A673 (cell line): Measurements from ENCODE around the gene ARPP19. TPM values are rescaled to one million over a fixed set of nuclear protein-coding genes. Genes with fewer than 3 reads are reported as not detected.

ENCODE experiments used
- BruUV-seq: library from RNA; stranded (reverse); fragments of 400-500 nt; replicated peaks from 2 replicates; lab custom pipeline; 2021; lab: Mats Ljungman, UMichigan
- CTCF ChIA-PET: fragments of 300-600 bp; sonication (Branson Sonifier 250); formaldehyde crosslinking; loops from one replicate; lab custom pipeline; 2022; ENCODE audit warnings: antibody characterized with exemption; lab: Charles Lee
- POLR2A ChIA-PET: fragments of 300-600 bp; sonication (Branson Sonifier 250); formaldehyde crosslinking; loops from one replicate; lab custom pipeline; 2022; ENCODE audit warnings: antibody characterized with exemption; ENCODE audit not compliant: low non-redundant PET; lab: Charles Lee
- DNase-seq: peaks from one replicate; pipeline ENCODE4 v3.0.0-alpha.2; 2015; ENCODE audit warnings: low spot score
- H3K27ac ChIP-seq: fragments of 200-600 bp; sonication (generic); 2 replicates; pipeline ENCODE4 v1.5.1; 2016; ENCODE audit warnings: mixed run types, low read depth, mild to moderate bottlenecking, mixed read lengths, antibody characterized with exemption, low read length; ENCODE audit not compliant: poor library complexity, severe bottlenecking
- H3K27me3 ChIP-seq: fragments of 200-600 bp; sonication (generic); replicated peaks from 2 replicates; pipeline ENCODE4 v1.6.1; 2017; ENCODE audit warnings: mixed run types, low read depth, mild to moderate bottlenecking, mixed read lengths, antibody characterized with exemption, low read length; ENCODE audit not compliant: insufficient read depth, poor library complexity
- H3K36me3 ChIP-seq: fragments of 200-600 bp; sonication (generic); 2 replicates; pipeline ENCODE4 v1.6.1; 2016; ENCODE audit warnings: mixed run types, mild to moderate bottlenecking, mixed read lengths, antibody characterized with exemption, low read length; ENCODE audit not compliant: insufficient read depth, poor library complexity, severe bottlenecking
- H3K4me1 ChIP-seq: fragments of 200-600 bp; sonication (generic); 2 replicates; pipeline ENCODE4 v1.6.1; 2017; ENCODE audit warnings: mixed run types, mild to moderate bottlenecking, mixed read lengths, antibody characterized with exemption, low read length; ENCODE audit not compliant: insufficient read depth, poor library complexity, severe bottlenecking
- H3K4me3 ChIP-seq: fragments of 200-600 bp; sonication (generic); 2 replicates; pipeline ENCODE4 v1.5.1; 2016; ENCODE audit warnings: low read depth, mixed run types, mild to moderate bottlenecking, mixed read lengths, low read length; ENCODE audit not compliant: poor library complexity, severe bottlenecking
- H3K9me3 ChIP-seq: fragments of 200-600 bp; sonication (generic); 2 replicates; pipeline ENCODE4 v1.6.1; 2016; ENCODE audit warnings: mixed run types, low read depth, mild to moderate bottlenecking, mixed read lengths, antibody characterized with exemption, low read length; ENCODE audit not compliant: poor library complexity, severe bottlenecking
- CTCF ChIP-seq: fragments of 300-800, 200-600 bp; sonication (generic); conservative IDR thresholded peaks from 2 replicates; pipeline ENCODE4 v1.5.1; 2017; ENCODE audit warnings: low read depth, mild to moderate bottlenecking, antibody characterized with exemption, low read length, moderate library complexity, mixed read lengths
- EZH2 ChIP-seq: fragments of 200-600 bp; sonication (generic); IDR thresholded peaks from 2 replicates; pipeline ENCODE4 v1.6.1; 2017; ENCODE audit warnings: borderline replicate concordance, low read depth, mild to moderate bottlenecking, mixed read lengths, antibody characterized with exemption, low read length; ENCODE audit not compliant: poor library complexity, severe bottlenecking
- intact Hi-C: fragments of 100-400 bp; cut with micrococcal nuclease; formaldehyde crosslinking; loops from one replicate; pipeline ENCODE4 v1.10.0; 2022; ENCODE audit not compliant: unreplicated experiment
- total RNA-seq: library from RNA; stranded (reverse); gene quantifications from 2 replicates; pipeline ENCODE4 v1.2.3, GENCODE V29; 2021

Gene ARPP19
- total RNA-seq, 1 experiment from 2014 or later, result 186 TPM

DNA sequence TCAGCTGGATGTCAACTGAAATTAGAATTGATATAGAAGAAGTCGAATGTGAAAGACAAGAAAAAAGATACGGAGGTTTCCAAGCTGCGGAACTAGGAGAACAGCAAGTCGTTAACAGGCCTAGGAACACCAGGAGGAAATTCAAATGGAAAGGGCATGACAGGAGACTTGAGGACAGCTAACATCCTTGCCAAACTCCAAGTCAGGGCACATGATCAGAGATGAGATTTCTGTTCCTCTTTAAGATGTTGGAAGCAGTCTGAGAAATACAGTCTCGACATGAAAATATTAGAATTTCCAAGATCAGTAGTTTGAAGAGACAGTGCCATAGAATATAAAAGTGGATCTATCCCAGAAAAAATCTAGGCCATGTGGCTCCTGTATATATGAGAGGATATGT, 45.2 kb downstream of the ARPP19 start:
- intact Hi-C loops, result no loop called here
- CTCF ChIA-PET, result no interaction called here
- BruUV-seq, result no TSS peak
- no peaks in the 10 kb centered on the region for H3K4me1 ChIP-seq
- DNase-seq, result no peak
- POLR2A ChIA-PET, result no interaction called here
- no peaks in the 10 kb centered on the region for H3K9me3 ChIP-seq
- H3K4me3 ChIP-seq, result no peak overlapping the region
- H3K27ac ChIP-seq, result no peak overlapping the region
- peaks cover 15% of the 10 kb centered on the region for H3K27me3 ChIP-seq
- H3K36me3 ChIP-seq, result no peaks in the 10 kb centered on the region
- TF ChIP-seq CTCF, result no peak
- no peak for TF ChIP-seq EZH2

GRCh38 chr15:52523192-52523591, 45.6 kb downstream of the ARPP19 start:
- Histone ChIP-seq H3K27ac (no peak overlapping the region), H3K36me3 (no peaks in the 10 kb centered on the region), H3K4me1 (no peaks in the 10 kb centered on the region), H3K27me3 (peaks cover 12% of the 10 kb centered on the region), H3K4me3 (no peak overlapping the region), H3K9me3 (no peaks in the 10 kb centered on the region)
- intact Hi-C loops, result no loop called here
- no TSS peak for BruUV-seq
- no peak for TF ChIP-seq CTCF
- no peak for TF ChIP-seq EZH2
- ChIA-PET CTCF (no interaction called here), POLR2A (no interaction called here)
- no peak for DNase-seq

GRCh38 chr15:52521682-52522081, 47.1 kb downstream of the ARPP19 start:
- no peak for TF ChIP-seq CTCF
- no peak for TF ChIP-seq EZH2
- no peaks in the 10 kb centered on the region for H3K9me3 ChIP-seq
- intact Hi-C loops, result no loop called here
- no peak overlapping the region for H3K27ac ChIP-seq
- ChIA-PET CTCF (no interaction called here), POLR2A (no interaction called here)
- no peaks in the 10 kb centered on the region for H3K4me1 ChIP-seq
- no TSS peak for BruUV-seq
- no peak for DNase-seq
- H3K27me3 ChIP-seq, result no peaks in the 10 kb centered on the region
- no peaks in the 10 kb centered on the region for H3K36me3 ChIP-seq
- no peak overlapping the region for H3K4me3 ChIP-seq
